IMR-90 (cell line): ENCODE measurements around the gene TRIM33.

Experiments
- CHD1 ChIP-seq: IDR thresholded peaks from 2 replicates; pipeline ENCODE4 v1.6.1; 2012; ENCODE audit warnings: low read depth, low read length, improper control_type of control experiment
- CTCF ChIP-seq: conservative IDR thresholded peaks from 2 replicates; pipeline ENCODE4 v1.5.1; 2012; ENCODE audit warnings: mild to moderate bottlenecking, low read depth, low read length, improper control_type of control experiment
- FOS ChIP-seq: fragments of 150-350 bp; IDR thresholded peaks from 2 replicates; pipeline ENCODE4 v1.6.1; 2016; ENCODE audit warnings: low read depth, low read length
- MAFK ChIP-seq: IDR thresholded peaks from 2 replicates; pipeline ENCODE4 v1.6.1; 2012; ENCODE audit warnings: low read depth, low read length, improper control_type of control experiment
- MXI1 ChIP-seq: IDR thresholded peaks from 2 replicates; pipeline ENCODE4 v1.6.1; 2012; ENCODE audit warnings: low read depth, mild to moderate bottlenecking, low read length, moderate library complexity, borderline replicate concordance
- POLR2A ChIP-seq: IDR thresholded peaks from 2 replicates; pipeline ENCODE4 v1.6.1; 2012; ENCODE audit warnings: mild to moderate bottlenecking, low read depth, low read length
- RFX5 ChIP-seq: IDR thresholded peaks from 2 replicates; pipeline ENCODE4 v1.8.0; 2012; ENCODE audit warnings: low read depth, mild to moderate bottlenecking, low read length, moderate library complexity
- SMC3 ChIP-seq: fragments of 150-350 bp; IDR thresholded peaks from 2 replicates; pipeline ENCODE4 v1.6.1; 2016; ENCODE audit warnings: low read depth, mild to moderate bottlenecking, antibody characterized with exemption, low read length, moderate library complexity

- TF ChIP-seq CTCF (no peak), RFX5 (no peak), CHD1 (no peak), MAFK (peak; percentile 18; the same call in 1 of the 2 replicates), POLR2A (no peak), FOS (peak; percentile 59), MXI1 (no peak), SMC3 (no peak)
Observed at GRCh38 chr1:114458237-114458777, 52.7 kb downstream of the TRIM33 start.
